ENCODE results near the gene ARFGEF2.

Gene ARFGEF2

DNA sequence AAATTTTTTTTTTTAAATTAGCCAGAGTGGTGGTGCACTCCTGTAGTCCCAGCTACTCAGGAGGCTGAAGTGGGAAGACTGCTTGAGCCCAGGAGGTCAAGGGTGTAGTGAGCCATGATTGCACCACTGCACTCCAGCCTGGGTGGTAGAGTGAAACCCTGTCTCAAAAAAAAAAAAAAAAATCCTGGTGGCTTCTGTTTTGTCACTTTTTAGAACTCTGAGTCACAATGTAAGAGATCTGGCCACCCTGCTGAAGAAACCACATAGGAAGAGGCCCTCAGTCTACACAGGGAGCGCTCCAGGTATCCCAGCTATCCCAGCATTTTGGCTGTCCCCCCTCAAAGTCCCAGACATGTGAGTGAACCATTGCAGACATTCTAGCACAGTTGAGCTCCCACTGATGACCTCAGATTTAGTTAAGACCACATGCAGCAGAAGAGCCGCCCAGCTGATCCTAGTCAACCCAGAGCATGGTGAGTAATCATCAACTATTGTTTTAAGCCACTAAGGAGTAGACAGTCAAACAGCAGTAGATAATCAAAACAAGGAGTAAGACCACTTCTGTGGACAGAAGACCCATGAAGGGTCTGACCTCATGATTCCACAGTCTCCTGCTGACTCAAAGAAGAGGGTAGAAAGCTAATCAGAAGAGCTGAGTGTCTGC is 12.7 kb upstream of the ARFGEF2 start:
- H3K4me3 ChIP-seq (ENCODE audit: low read length): no peak overlapping the region
- TF ChIP-seq ZNF274 (IDR thresholded peaks at IDR 0.05; ENCODE audit: low read depth, low read length): no peak

DNA sequence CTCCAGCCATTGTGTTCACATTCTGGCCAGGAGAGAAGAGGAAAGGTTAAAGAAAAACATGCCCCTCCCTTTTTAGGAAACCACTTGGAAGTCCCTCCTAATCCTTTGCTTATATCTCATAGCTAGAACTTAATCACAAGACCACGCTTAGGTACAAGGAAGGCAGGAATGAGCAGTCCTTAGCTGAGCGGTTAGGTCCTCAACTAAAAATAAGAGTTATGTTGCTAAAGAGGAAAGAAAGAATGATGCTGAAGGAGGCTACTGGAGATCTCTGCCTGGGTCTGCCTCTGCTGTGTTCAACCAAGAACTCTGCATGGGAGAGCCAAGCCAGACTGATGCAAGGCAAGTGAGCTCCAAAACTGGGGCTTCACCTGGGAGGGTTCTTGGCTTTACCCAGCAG is 11.6 kb upstream of the ARFGEF2 start:
- no peak for TF ChIP-seq ZNF274 (IDR thresholded peaks at IDR 0.05; ENCODE audit: low read depth, low read length)
- H3K4me3 ChIP-seq (ENCODE audit: low read length): no peak overlapping the region

DNA sequence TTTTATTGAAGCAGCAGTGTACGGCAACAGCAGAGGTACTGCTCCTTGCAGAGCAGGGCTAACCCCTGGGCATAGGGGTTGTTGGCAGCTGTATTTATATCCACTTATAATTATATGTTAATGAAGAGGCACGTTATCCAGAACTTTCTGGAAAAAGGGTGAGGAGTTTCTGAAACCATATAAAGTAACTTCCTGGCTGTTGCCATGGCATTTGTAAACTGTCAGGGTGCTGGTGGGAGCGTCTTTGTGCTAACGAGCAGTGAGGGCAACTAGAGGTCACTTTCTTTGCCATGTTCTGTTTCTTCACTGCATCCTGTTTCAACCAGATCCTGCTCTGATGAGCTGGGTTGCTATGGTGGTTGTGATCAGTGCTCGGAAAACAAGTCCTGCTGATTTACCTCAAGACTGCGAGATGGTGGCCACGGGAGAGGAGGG is 11.1 kb upstream of the ARFGEF2 start:
- no peak for TF ChIP-seq ZNF274 (IDR thresholded peaks at IDR 0.05; ENCODE audit: low read depth, low read length)

DNA sequence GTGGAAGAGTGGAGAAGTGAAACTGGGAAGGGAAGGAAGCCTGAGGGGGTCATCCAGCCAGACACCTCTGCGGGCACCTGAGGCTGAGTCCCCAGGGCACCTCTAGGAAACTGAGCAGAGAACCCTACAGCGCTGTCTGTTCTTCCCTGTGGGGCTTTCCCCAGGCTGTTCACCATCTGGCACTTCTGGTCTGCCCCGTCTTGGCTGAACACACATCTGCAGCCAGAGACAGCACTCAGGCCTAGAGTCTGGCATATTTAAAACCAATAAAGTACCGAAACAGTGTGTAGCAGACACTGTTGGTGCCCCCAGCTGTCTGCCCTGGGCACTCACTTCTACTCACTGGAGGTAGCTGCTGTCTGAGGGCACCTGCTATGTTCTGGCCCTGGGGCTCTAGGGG is 9.4 kb upstream of the ARFGEF2 start:
- TF ChIP-seq ZNF274 (IDR thresholded peaks at IDR 0.05; ENCODE audit: low read depth, low read length): no peak
- H3K4me3 ChIP-seq (ENCODE audit: low read length): no peak overlapping the region

More for the DNA sequence above, 11.1 kb upstream of the ARFGEF2 start:
- no peak overlapping the region for H3K4me3 ChIP-seq (ENCODE audit: low read length)

DNA sequence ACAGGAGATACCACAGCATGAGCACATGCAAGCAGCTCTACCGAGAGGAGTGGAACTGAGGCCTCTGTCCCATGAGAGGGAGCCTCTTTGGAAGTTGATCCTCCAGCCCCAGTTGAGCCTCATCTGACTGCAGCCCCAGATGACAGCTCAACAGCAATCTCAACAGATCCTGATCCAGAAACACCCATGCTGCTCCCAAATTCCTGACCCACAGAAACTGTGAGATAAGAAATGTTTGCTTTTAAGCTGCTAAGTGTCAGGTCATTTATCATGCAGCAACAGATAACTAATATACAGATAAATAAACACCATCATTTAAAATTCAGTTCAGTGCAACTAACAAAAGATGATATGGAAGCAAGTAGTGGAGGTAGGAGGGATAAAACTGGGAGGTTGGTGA is 4.8 kb upstream of the ARFGEF2 start:
- no peak for TF ChIP-seq ZNF274 (IDR thresholded peaks at IDR 0.05; ENCODE audit: low read depth, low read length)
- no peak overlapping the region for H3K4me3 ChIP-seq (ENCODE audit: low read length)

DNA sequence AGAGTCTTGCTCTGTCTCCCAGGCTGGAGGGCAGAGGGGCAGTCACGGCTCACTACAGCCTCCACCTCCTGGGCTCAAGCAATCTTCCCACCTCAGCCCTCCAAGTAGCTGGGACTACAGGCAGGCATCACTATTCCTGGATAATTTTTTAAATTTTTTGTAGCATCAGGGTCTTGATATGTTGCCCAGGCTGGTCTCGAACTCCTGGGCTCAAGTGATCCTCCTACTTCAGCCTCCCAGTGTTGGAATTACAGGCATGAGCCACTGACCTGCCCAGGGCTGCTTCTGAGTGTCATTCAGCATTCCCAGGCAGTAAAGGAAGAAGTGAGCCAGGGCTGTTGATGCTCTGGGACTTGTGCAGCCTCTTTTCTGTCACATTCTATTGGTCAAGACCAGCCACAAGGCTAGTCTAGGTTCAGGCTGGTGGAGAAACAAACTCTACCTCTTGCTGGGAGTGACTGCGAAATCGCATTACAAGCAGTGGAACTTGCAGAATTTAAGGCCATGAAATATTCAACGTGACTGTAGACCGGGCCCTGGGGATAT is 2.1 kb upstream of the ARFGEF2 start:
- no peak for TF ChIP-seq ZNF274 (IDR thresholded peaks at IDR 0.05; ENCODE audit: low read depth, low read length)
- H3K4me3 ChIP-seq (ENCODE audit: low read length): no peak overlapping the region

DNA sequence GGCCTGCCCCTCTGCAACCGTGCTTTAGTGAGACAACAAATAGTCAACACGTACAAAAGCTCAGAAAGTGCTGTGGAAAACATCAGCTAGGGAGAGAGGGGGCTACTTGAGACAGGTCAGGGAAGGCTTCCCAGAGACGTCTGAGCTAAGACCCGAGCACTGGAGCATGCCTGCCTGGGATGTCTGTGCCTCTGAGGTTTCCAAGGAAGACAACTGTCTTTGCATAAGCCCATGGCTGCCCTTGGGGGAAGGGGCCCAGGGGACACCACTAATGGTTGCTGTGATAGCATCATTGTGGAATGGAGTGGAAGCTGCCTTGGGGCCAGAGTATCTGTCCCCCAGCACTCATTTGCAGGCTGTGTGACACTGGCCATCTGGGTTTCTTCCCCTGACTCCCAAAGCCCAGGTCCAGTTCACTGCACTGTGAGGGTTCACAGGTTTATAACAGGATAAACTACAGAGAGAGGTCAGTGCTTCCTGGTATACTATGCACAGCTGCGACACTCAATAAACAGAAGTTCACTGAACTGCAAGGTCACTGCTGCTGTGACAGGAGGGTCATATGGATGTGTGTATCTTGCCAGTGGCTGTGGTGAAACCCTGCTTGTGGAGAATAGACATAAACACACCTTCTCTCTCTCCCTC is 1.5 kb upstream of the ARFGEF2 start:
- H3K4me3 ChIP-seq (ENCODE audit: low read length): no peak overlapping the region; the same call in 1 of the 2 replicates
- TF ChIP-seq ZNF274 (IDR thresholded peaks at IDR 0.05; ENCODE audit: low read depth, low read length): no peak

DNA sequence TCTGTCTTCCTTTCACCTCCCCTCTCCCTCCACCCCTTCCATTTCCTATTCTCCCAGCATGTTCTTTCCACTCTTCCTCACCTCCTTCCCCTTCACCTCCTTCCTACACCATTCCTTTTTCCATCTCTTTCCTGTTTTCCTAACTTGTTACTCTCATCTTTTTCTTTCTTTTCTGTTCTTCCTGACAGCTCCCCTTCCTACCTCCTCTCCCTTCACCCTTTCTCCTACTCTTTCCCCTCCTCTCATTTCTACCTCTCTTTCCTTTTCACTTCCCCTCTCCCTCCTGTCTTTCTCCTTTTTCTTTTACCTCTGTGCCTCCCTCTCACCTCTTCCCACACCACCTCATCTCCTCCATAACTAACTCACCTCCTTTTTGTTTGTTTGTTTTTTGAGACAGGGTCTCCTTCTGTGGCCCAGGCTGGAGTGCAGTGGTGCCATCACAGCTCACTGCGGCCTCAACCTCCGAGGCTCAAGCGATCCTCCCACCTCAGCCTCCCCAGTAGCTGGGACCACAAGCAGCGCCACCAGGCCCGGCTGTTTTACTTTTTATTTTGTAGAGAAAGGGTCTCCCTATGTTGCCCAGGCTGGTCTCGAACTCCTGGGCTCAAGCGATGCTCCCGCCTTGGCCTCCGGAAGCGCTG is 864 bp upstream of the ARFGEF2 start:
- TF ChIP-seq ZNF274 (IDR thresholded peaks at IDR 0.05; ENCODE audit: low read depth, low read length): no peak

DNA sequence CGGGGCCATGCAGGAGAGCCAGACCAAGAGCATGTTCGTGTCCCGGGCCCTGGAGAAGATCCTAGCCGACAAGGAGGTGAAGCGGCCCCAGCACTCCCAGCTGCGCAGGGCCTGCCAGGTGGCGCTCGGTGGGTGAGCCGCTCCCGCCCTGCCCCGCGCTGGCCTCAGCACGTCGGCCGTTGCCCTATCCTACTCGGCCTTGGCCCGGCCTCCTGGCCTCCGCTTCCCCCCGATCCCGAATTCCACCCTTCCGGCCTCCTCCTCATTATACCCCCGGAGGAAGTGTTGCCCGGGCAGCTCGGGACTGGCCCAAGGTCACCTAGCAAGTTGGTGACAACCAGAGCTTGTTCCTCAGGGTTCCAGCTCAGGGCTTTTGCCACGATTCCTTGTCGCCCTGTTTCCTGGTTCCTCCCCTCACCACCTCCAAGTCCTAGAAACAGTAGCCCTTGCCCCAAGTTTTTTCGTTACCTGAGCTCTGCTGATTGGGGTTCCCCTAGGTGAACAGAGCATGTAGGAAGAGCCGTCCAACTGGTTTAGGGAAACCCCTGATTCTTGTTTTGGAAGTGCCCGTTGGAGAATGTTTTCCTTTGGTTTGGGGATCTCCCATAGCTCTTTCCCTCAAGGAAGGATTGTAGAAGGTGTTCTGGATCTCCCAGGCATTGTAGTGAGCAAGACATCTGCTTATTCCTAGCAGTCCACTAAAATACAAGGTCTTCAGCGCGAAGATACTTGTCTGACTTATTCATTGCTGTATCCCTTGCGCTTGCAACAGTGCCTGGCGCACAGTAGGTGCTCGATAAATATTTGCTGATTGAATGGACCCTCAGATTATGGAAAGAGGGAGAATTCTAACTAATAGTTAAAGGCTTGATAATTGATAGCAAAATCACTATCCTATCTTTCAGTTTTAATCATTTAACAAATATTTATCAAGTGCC is 641 bp downstream of the ARFGEF2 start:
- H3K4me3 ChIP-seq (ENCODE audit: low read length): peak overlapping the region; percentile 84
- TF ChIP-seq ZNF274 (IDR thresholded peaks at IDR 0.05; ENCODE audit: low read depth, low read length): no peak

More for the DNA sequence above, 864 bp upstream of the ARFGEF2 start:
- peak overlapping the region; percentile 84 for H3K4me3 ChIP-seq (ENCODE audit: low read length)

DNA sequence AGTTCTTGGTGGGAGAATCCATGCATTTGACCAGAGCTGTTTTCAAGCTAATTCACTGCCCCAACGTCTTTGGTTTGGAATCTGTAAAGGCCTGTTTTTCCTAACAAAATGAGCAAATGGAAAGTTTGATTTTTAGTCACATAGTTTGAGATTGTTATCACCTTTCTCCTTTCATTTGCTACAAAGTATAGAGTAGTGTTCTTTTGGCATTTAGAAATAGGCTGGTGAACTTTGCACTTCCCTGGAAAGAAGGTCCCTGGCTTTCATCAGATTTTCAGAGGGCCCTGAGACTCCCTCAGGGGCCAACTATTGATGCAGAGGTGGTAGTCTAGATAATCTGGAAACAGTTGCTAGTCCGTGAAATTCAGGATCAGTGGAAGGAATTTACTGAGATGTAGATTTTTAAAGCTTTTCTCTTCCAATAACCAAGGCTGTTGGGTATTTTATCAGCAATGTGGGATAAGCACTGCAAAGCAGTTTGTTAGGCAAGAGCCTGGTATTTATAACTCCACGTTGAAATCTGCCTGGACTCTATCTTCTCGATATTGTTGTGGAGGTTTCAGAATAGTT is 1.7 kb downstream of the ARFGEF2 start:
- peak overlapping the region; percentile 42; the same call in 1 of the 2 replicates for H3K4me3 ChIP-seq (ENCODE audit: low read length)
- TF ChIP-seq ZNF274 (IDR thresholded peaks at IDR 0.05; ENCODE audit: low read depth, low read length): no peak

DNA sequence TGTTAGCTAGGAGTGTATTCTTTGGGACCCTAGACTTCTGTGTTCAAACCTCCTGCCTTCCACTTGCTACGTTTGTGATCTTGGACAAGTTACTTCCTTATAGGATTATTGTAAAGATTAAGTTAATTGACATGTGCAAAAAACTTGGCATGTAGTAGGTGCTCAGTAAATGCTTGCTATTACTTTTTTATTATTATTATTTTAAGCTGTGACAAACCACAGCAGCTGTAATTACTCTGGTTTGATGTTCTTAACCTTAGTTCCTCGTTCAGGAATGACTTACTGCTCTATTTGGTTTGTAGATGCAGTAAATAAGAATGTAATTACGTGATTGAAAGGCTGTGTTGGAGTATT is 3.2 kb downstream of the ARFGEF2 start:
- no peak for TF ChIP-seq ZNF274 (IDR thresholded peaks at IDR 0.05; ENCODE audit: low read depth, low read length)
- peak overlapping the region; percentile 34; the same call in 1 of the 2 replicates for H3K4me3 ChIP-seq (ENCODE audit: low read length)

DNA sequence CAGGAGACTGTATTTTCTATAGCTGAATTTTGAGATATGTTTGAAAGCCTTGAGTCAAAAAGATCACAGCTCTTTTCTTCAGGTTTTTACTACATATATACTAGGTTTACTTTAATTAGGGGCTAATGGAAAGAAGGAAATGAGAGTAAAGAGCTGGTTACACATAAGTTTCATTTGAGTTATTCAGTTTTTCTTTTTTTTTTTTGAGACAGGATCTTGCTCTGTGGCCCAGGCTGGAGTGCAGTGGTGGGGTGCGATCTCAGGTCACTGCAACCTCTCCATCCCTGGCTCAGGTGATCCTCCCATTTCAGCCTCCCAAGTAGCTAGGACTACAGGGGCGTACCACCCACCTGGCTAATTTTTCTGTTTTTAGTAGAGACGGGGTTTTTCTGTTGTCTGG is 4.8 kb downstream of the ARFGEF2 start:
- H3K4me3 ChIP-seq (ENCODE audit: low read length): no peak overlapping the region
- TF ChIP-seq ZNF274 (IDR thresholded peaks at IDR 0.05; ENCODE audit: low read depth, low read length): no peak

DNA sequence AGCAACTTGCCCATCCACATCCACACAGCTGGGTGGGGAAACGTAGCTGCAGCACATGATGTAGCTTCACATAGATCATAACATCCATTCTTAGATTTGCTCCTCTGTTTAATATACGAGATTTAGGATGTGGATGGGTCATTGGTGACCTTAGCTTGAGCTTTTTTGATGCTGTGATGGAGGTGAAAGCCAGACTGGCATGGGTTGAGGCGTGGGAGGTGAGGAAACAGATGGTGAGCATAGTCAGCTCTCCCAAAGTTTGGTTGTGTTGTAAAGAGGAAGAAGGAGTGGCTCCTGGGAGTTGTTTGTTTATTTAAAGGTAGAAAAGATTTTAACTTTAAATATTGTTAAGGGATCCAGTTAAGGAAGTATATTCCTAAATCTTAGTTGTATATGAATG is 5.3 kb downstream of the ARFGEF2 start:
- no peak overlapping the region for H3K4me3 ChIP-seq (ENCODE audit: low read length)
- no peak for TF ChIP-seq ZNF274 (IDR thresholded peaks at IDR 0.05; ENCODE audit: low read depth, low read length)

Data from GM08714 (cell line).